Gastroesophageal sphincter (tissue), 4 donors: ENCODE results near the gene GRIA3. TPM values are rescaled to one million over a fixed set of nuclear protein-coding genes. Genes with fewer than 3 reads are reported as not detected.
"Not testable (repeated sequence)": the region's sequence is repeated elsewhere in the genome, so short reads cannot be mapped to it uniquely, and the experiment has no call there.

Experiments used
- ATAC-seq: fragments of 150-250 bp; one replicate; pipeline ENCODE4 v1.9.1; 2016; ENCODE audit warnings: mild to moderate bottlenecking, moderate library complexity
- H3K27ac ChIP-seq, 4 donors: fragments of 200-600 bp; sonication (generic) in 3 of 4; 1 replicate in 3 of 4; 2 replicates in 1 of 4; pipeline ENCODE4 v1.5.1; 2016 to 2019
- H3K27me3 ChIP-seq: fragments of 200-600 bp; sonication (generic); one replicate; pipeline ENCODE4 v1.5.1; 2019
- H3K36me3 ChIP-seq, 2 donors: fragments of 200-600 bp; sonication (generic); one replicate each; pipeline ENCODE4 v1.5.1; 2019; ENCODE audit warnings: control low read depth in 1 of 2
- H3K4me1 ChIP-seq, 3 donors: fragments of 200-600 bp; sonication (generic); 1 replicate in 2 of 3; 2 replicates in 1 of 3; pipeline ENCODE4 v1.5.1; 2016 to 2019; ENCODE audit warnings: control low read depth in 2 of 3
- H3K4me3 ChIP-seq, 2 donors: fragments of 200-600 bp; sonication (generic); one replicate each; pipeline ENCODE4 v1.5.1; 2019; ENCODE audit warnings: mild to moderate bottlenecking in 1 of 2, moderate library complexity in 1 of 2
- H3K9me3 ChIP-seq, 3 donors: fragments of 200-600 bp; sonication (generic); one replicate each; pipeline ENCODE4 v1.5.1; 2017 to 2019; ENCODE audit warnings: control low read depth in 2 of 3
- CTCF ChIP-seq, 4 experiments: fragments of 200-600 bp in 2 of 4; fragments of 450-650 bp in 2 of 4; sonication (generic) in 1 of 4; IDR thresholded peaks; one replicate each; pipeline ENCODE4 v1.5.1; 2017 to 2019; ENCODE audit warnings: antibody characterized with exemption in 4 of 4, mild to moderate bottlenecking in 2 of 4, moderate library complexity in 2 of 4
- EP300 ChIP-seq: sonication (generic); formaldehyde crosslinking; IDR thresholded peaks from one replicate; pipeline ENCODE4 v1.6.1; 2017; ENCODE audit warnings: antibody characterized with exemption, mild to moderate bottlenecking
- POLR2A ChIP-seq, 2 donors: fragments of 450-650 bp; IDR thresholded peaks; one replicate each; pipeline ENCODE4 v1.6.1; 2017; ENCODE audit warnings: antibody characterized with exemption in 2 of 2, mild to moderate bottlenecking in 2 of 2, moderate library complexity in 1 of 2
- POLR2AphosphoS5 ChIP-seq: sonication (generic); formaldehyde crosslinking; IDR thresholded peaks from one replicate; pipeline ENCODE4 v1.6.1; 2017; ENCODE audit warnings: antibody characterized with exemption
- WGBS, 2 donors: methylation state at CpG; one replicate each; pipeline ENCODE4 v1.1.5; 2018; ENCODE audit warnings: low coverage in 1 of 2; 5-methylcytosine and 5-hydroxymethylcytosine counted together
- total RNA-seq, 4 donors: library from RNA; depleted of rRNA; stranded (reverse); fragments of >200 nt; gene quantifications; one replicate each; pipeline ENCODE4 v1.1.0, GENCODE V29; 2016

Gene GRIA3
- total RNA-seq, 4 donors from 2014 or later, result 0.07 to 2.5 (median 1.1) TPM

GRCh38 chrX:123272630-123273029 lies 88.6 kb downstream of the GRIA3 start:
- no peak overlapping the region for H3K4me3 ChIP-seq
- ATAC-seq, result no peak
- H3K36me3 ChIP-seq, result no peaks in the 10 kb centered on the region
- no peaks in the 10 kb centered on the region for H3K27me3 ChIP-seq
- H3K27ac ChIP-seq, result no peak overlapping the region
- WGBS, 2 donors, result 71 to 80% methylated on average over 3 to 4 of the region's 4 CpGs
- H3K4me1 ChIP-seq, result no peaks in the 10 kb centered on the region
- no peaks in the 10 kb centered on the region for H3K9me3 ChIP-seq
- no peak for TF ChIP-seq POLR2A (IDR thresholded peaks at IDR 0.05)
- TF ChIP-seq CTCF (IDR thresholded peaks at IDR 0.05), result no peak

- Histone ChIP-seq H3K4me3 (no peak overlapping the region), H3K4me1 (no peaks in the 10 kb centered on the region), H3K9me3 (no peaks in the 10 kb centered on the region), H3K27me3 (no peaks in the 10 kb centered on the region), H3K27ac (no peak overlapping the region), H3K36me3 (no peaks in the 10 kb centered on the region)
- WGBS, 2 donors, result 75 to 89% methylated on average over 1 to 2 of the region's 2 CpGs
- no peak for ATAC-seq
- TF ChIP-seq POLR2AphosphoS5 (no peak), EP300 (no peak), CTCF (IDR thresholded peaks at IDR 0.05) (no peak), POLR2A (IDR thresholded peaks at IDR 0.05) (no peak)
Observed at GRCh38 chrX:123274796-123275195, 90.7 kb downstream of the GRIA3 start.

- no peak overlapping the region for H3K4me3 ChIP-seq
- H3K27ac ChIP-seq, result no peak overlapping the region
- no peaks in the 10 kb centered on the region for H3K4me1 ChIP-seq
- H3K36me3 ChIP-seq, result no peaks in the 10 kb centered on the region
- TF ChIP-seq POLR2A (IDR thresholded peaks at IDR 0.05), result no peak
- no peak for TF ChIP-seq EP300
- no peak for TF ChIP-seq POLR2AphosphoS5
- TF ChIP-seq CTCF (IDR thresholded peaks at IDR 0.05), result no peak
- no peaks in the 10 kb centered on the region for H3K27me3 ChIP-seq
- H3K9me3 ChIP-seq, result no peaks in the 10 kb centered on the region
- 41 to 66% methylated on average over 3 to 4 of the region's 4 CpGs for WGBS, 2 donors
- no peak for ATAC-seq
Observed at GRCh38 chrX:123277347-123277746, 93.3 kb downstream of the GRIA3 start.

GRCh38 chrX:123277821-123278220 lies 93.7 kb downstream of the GRIA3 start:
- TF ChIP-seq POLR2AphosphoS5 (no peak), POLR2A (IDR thresholded peaks at IDR 0.05) (no peak), EP300 (no peak), CTCF (IDR thresholded peaks at IDR 0.05) (no peak)
- Histone ChIP-seq H3K36me3 (no peaks in the 10 kb centered on the region), H3K9me3 (no peaks in the 10 kb centered on the region), H3K27me3 (no peaks in the 10 kb centered on the region), H3K27ac (no peak overlapping the region), H3K4me1 (no peaks in the 10 kb centered on the region), H3K4me3 (no peak overlapping the region)
- no peak for ATAC-seq
- 81% methylated on average over 3 of the region's 3 CpGs; no CpG with 5 or more reads in 1 of the 2 donors for WGBS, 2 donors

- H3K4me3 ChIP-seq, result no peak overlapping the region
- H3K4me1 ChIP-seq, result no peaks in the 10 kb centered on the region
- TF ChIP-seq POLR2AphosphoS5, result no peak
- no peak for TF ChIP-seq CTCF (IDR thresholded peaks at IDR 0.05)
- TF ChIP-seq POLR2A (IDR thresholded peaks at IDR 0.05), result no peak
- no peak for TF ChIP-seq EP300
- no peaks in the 10 kb centered on the region for H3K36me3 ChIP-seq
- WGBS, 2 donors, result 69 to 93% methylated on average over 2 to 4 of the region's 5 CpGs
- no peaks in the 10 kb centered on the region for H3K9me3 ChIP-seq
- ATAC-seq, result no peak
- no peak overlapping the region for H3K27ac ChIP-seq
- no peaks in the 10 kb centered on the region for H3K27me3 ChIP-seq
Observed at GRCh38 chrX:123282241-123282640, 98.2 kb downstream of the GRIA3 start.

GRCh38 chrX:123283407-123283806 lies 99.3 kb downstream of the GRIA3 start:
- no CpG with 5 or more reads among the region's 6 CpGs for WGBS, 2 donors
- not testable (repeated sequence) for ATAC-seq, H3K36me3 ChIP-seq, H3K4me1 ChIP-seq, H3K4me3 ChIP-seq, H3K9me3 ChIP-seq, H3K27me3 ChIP-seq, H3K27ac ChIP-seq
